Urinary bladder (tissue), 4 donors: ENCODE data around the gene MT2A. TPM values are rescaled to one million over a fixed set of nuclear protein-coding genes. Genes with fewer than 3 reads are reported as not detected.
A peak's percentile ranks its signal among the peaks of the same experiment; 100 is the strongest.
"Not testable (repeated sequence)": the region's sequence is repeated elsewhere in the genome, so short reads cannot be mapped to it uniquely, and the experiment has no call there.

Source experiments
- DNase-seq: peaks from one replicate; pipeline ENCODE4 v3.0.0-alpha.2; 2015; ENCODE audit errors: extremely low spot score
- H3K27ac ChIP-seq: one replicate; pipeline ENCODE4 v1.5.1; 2013; ENCODE audit warnings: low read depth, mild to moderate bottlenecking, moderate library complexity
- H3K36me3 ChIP-seq: one replicate; pipeline ENCODE4 v1.6.1; 2013; ENCODE audit warnings: mild to moderate bottlenecking, moderate library complexity; ENCODE audit not compliant: insufficient read depth
- H3K4me1 ChIP-seq: one replicate; pipeline ENCODE4 v1.6.1; 2013; ENCODE audit warnings: mild to moderate bottlenecking, moderate library complexity; ENCODE audit not compliant: insufficient read depth
- H3K4me3 ChIP-seq: one replicate; pipeline ENCODE4 v1.5.1; 2013; ENCODE audit warnings: low read depth, low read length
- WGBS: extraction: QIAGEN DNeasy Blood & Tissue Kit; methylation state at CpG from one replicate; pipeline ENCODE4 v1.1.7; 2013; 5-methylcytosine and 5-hydroxymethylcytosine counted together
- polyA plus RNA-seq: library from polyadenylated mRNA; stranded (reverse); fragments of 200-250 nt; gene quantifications from one replicate; pipeline ENCODE4 v1.2.3, GENCODE V29; 2013
- total RNA-seq: library from RNA; depleted of rRNA; stranded (reverse); fragments of >200 nt; gene quantifications from one replicate; pipeline ENCODE4 v1.2.3, GENCODE V29; 2014
- donor health status: healthy with polysubstance abuse.
- donor health status: healthy.

MT2A gene
- 8.2 TPM for total RNA-seq
- polyA plus RNA-seq: 890 TPM

DNA sequence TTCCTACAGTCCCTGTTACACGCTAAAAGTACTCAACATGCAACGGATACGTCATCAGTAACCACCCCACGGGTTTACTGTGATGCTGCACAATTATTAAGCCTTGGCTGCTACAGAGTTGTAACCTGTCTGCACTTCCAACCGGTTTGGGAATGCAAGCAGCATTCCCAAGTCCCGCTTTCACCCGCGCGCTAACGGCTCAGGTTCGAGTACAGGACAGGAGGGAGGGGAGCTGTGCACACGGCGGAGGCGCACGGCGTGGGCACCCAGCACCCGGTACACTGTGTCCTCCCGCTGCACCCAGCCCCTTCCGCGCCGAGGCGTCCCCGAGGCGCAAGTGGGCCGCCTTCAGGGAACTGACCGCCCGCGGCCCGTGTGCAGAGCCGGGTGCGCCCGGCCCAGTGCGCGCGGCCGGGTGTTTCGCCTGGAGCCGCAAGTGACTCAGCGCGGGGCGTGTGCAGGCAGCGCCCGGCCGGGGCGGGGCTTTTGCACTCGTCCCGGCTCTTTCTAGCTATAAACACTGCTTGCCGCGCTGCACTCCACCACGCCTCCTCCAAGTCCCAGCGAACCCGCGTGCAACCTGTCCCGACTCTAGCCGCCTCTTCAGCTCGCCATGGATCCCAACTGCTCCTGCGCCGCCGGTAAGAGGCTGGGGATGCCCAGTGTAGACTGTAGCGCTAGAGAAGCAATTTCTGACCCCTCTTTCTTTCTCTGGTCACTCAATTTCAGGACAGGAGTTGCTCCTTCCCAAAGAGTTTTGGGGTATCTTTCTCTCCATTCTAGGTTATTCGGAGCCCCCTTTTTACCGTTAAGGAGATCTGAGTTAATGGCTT is at the start of gene MT2A:
Gene MT2A, plus strand, starts transcription at position 542 of the 833 bp plus-strand sequence. Its CDS starts 72 bp downstream, at position 614.
- no peaks in the 10 kb centered on the region for H3K4me1 ChIP-seq

GRCh38 chr16:56559109-56559508 is 49.3 kb upstream of the MT2A start:
- Histone ChIP-seq H3K36me3 (no peaks in the 10 kb centered on the region), H3K4me3 (no peak overlapping the region), H3K27ac (no peak overlapping the region), H3K4me1 (no peaks in the 10 kb centered on the region)
- DNase-seq: no peak
- WGBS: 89% methylated on average over 4 of the region's 4 CpGs

More for the DNA sequence above, at the start of gene MT2A:
- Histone ChIP-seq H3K27ac (peak within 1 kb of the TSS; percentile 90), H3K4me3 (peak within 1 kb of the TSS; percentile 46), H3K36me3 (no peaks in the 10 kb centered on the region)
- 5% methylated on average over 62 of the region's 62 CpGs for WGBS
- peak; percentile 74 for DNase-seq

DNA sequence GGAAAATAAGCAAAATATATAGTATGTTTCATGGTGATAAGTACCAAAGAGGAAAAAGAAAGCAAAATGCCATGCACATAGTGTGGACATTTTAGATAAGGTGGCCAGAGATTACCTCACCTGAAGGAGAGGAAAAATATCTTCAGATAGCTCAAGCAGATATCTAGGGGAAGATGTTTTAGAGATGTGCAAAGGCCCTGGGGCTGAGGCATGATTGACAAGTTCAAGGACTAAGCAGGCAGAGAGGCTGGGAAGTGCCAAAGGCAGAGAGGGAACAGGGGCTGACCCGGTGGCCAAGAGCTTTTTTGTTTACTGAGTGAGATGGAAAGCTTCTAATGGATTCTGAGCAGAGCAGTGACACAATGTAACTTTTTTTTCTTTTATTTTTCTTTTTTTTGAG is 47.9 kb upstream of the MT2A start:
- 62% methylated on average over 1 of the region's 1 CpG for WGBS
- DNase-seq: no peak
- Histone ChIP-seq H3K27ac (no peak overlapping the region), H3K4me1 (no peaks in the 10 kb centered on the region), H3K36me3 (no peaks in the 10 kb centered on the region), H3K4me3 (no peak overlapping the region)

GRCh38 chr16:56561126-56561525 is 47.3 kb upstream of the MT2A start:
- Histone ChIP-seq H3K4me1 (no peaks in the 10 kb centered on the region), H3K36me3 (no peaks in the 10 kb centered on the region), H3K27ac (no peak overlapping the region), H3K4me3 (no peak overlapping the region)
- WGBS: 63% methylated on average over 1 of the region's 1 CpG
- no peak for DNase-seq

DNA sequence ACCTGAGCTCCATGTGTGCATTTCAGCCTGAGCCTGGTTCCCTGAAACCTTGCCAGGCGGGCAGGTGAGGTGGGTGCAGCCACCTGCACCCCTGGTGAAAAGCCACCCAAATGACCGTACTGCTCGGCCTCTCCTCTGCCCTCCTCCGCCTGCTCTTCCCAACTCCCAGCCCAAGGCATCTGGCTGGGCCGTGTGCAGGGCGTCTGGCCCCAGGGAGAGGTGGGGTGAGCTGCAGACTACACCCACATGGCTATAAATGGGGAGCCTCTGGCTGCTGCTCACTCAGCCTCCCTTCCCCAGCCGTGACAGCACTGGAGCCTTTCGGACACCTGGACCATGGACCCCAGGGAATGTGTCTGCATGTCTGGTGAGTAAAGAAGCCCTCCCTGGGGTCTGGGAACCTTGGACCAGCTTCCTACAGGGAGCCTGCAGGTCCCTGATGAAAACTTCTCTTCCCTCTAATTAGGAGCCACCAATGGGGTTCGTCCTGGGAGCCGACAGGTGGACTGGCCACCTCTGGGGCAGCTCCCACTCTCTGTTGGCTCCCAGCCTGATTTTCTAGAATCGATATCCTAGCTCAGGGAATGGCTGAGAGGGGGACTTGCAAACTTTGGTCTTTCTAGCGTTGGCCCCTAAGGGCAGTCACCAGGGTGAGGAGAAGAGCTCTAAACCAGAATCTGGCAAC is 43.4 kb upstream of the MT2A start, which contains the start of gene MT4:
Gene MT4, plus strand, starts transcription at position 281 of the 685 bp plus-strand sequence. Its CDS starts 56 bp downstream, at position 337.
- DNase-seq: no peak
- no peak within 1 kb of the TSS for H3K4me3 ChIP-seq
- 77% methylated on average over 12 of the region's 12 CpGs for WGBS
- no peaks in the 10 kb centered on the region for H3K4me1 ChIP-seq
- no peaks in the 10 kb centered on the region for H3K36me3 ChIP-seq
- H3K27ac ChIP-seq: no peak within 1 kb of the TSS

DNA sequence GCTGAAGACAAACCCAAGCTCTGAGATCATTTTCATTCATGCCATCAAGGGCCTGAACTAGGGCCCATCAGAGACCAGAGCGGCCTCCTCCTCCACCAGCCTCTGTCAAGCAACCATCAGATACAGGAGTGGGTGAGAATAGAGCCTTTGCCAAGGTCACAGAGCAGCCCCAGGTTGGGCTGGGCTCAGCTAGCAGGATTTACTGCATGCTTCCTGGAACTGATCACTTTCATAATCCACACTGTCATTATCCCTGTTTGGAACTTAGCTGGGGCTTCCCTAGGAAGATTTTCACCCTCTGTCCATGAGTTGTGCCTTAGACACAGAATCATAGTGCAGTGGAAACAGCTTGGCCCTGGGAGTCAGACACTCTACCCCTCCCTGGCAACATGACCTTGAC is 38.4 kb upstream of the MT2A start:
- Histone ChIP-seq H3K4me3 (no peak overlapping the region), H3K27ac (no peak overlapping the region), H3K36me3 (no peaks in the 10 kb centered on the region), H3K4me1 (no peaks in the 10 kb centered on the region)
- DNase-seq: no peak
- 96% methylated on average over 1 of the region's 1 CpG for WGBS

DNA sequence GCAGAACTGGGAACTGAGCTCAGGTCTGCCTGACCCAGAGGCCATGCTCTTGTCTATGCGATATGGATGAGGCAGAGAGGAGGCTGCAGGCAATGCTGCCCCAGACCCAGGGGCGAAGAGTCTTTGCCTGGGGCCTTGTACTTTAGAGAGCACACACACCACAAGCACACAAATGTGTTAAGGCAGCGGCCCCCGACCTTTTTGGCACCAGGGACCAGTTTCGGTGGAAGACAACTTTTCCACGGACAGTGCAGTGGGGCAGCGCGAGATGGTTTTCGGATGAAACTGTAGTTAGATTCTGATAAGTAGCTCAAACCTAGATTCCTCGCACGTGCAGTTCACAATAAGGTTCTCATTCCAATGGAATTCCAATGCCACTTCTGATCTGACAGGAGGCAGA is 36.9 kb upstream of the MT2A start:
- Histone ChIP-seq H3K36me3 (no peaks in the 10 kb centered on the region), H3K4me3 (no peak overlapping the region), H3K27ac (no peak overlapping the region), H3K4me1 (no peaks in the 10 kb centered on the region)
- DNase-seq: no peak
- WGBS: 87% methylated on average over 11 of the region's 11 CpGs

GRCh38 chr16:56574625-56575024 is 33.8 kb upstream of the MT2A start:
- WGBS: 67% methylated on average over 1 of the region's 1 CpG
- Histone ChIP-seq H3K36me3 (no peaks in the 10 kb centered on the region), H3K4me3 (no peak overlapping the region), H3K27ac (no peak overlapping the region), H3K4me1 (no peaks in the 10 kb centered on the region)
- DNase-seq: no peak

GRCh38 chr16:56576585-56577299 is 31.6 kb upstream of the MT2A start:
- 38% methylated on average over 8 of the region's 8 CpGs for WGBS
- H3K4me3 ChIP-seq: no peak overlapping the region
- no peaks in the 10 kb centered on the region for H3K4me1 ChIP-seq
- DNase-seq: no peak
- H3K27ac ChIP-seq: no peak overlapping the region
- H3K36me3 ChIP-seq: no peaks in the 10 kb centered on the region

- Histone ChIP-seq H3K36me3 (no peaks in the 10 kb centered on the region), H3K27ac (no peak overlapping the region), H3K4me3 (no peak overlapping the region), H3K4me1 (no peaks in the 10 kb centered on the region)
- DNase-seq: no peak
- 72% methylated on average over 4 of the region's 4 CpGs for WGBS
These were observed 31.1 kb upstream of the MT2A start for GRCh38 chr16:56577300-56577625.

GRCh38 chr16:56580391-56581048 is 27.9 kb upstream of the MT2A start:
- no peak for DNase-seq
- Histone ChIP-seq H3K27ac (no peak overlapping the region), H3K36me3 (no peaks in the 10 kb centered on the region), H3K4me3 (no peak overlapping the region), H3K4me1 (no peaks in the 10 kb centered on the region)
- 81% methylated on average over 6 of the region's 6 CpGs for WGBS

DNA sequence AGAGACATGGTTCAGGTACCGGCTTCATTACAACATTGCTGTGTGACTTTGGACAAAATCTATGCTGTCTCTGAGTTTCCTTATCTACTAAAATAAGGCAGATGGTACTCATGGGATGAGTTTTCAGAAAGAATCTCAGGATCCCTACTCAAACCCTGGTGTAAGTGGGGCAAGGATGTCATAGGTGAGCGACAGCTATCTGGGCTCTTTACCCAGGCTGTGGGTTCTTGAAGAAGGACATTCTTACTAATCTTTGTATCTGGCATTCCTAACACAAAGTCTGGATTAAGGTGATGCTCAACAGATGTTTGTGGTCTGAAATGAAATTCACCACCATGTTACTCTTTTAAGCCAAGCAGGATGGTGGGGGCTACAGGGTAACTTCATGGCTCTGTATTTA is 25.5 kb upstream of the MT2A start:
- not testable (repeated sequence) for DNase-seq, H3K36me3 ChIP-seq, H3K4me3 ChIP-seq, H3K4me1 ChIP-seq, H3K27ac ChIP-seq
- 95% methylated on average over 2 of the region's 2 CpGs for WGBS

DNA sequence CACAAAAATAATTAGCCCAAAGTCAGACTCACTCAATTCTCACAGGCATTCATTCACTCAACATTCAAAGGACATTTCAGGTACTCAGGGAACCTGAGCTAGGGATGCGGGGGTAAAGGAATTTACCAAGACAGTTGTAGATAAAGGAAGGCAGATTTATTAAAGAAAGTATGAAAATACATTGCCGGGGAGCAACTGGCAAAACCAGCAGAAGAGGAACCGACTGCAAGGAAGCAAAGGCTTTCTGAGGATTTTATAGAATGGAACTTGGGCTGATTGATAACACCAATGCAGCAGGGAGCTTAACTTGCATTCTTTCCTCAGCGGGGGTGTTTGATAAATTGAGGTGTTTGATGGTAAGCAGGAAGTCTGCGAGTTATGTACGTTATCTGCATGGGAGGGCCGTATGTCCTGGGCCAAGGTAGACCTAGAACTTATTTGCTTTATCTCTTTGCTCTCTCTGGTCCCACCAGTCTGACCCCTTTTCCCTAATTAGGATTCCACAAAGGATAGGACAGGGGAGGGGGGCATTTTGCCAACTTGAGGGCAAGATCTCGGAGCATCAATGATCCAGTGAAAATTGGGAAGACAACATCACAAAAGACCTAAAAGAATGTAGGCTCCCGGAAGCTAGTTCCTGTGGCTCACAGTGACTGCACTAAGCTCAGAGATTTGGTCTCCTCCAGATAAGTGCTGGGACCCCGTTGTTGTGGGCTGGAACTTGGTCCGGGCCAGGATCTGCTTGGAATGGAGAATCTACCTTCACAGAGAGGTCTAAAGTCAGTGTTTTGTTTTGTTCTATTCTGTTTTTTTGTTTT is 24.8 kb upstream of the MT2A start:
- DNase-seq: no peak
- no peak overlapping the region for H3K27ac ChIP-seq
- WGBS: 61% methylated on average over 11 of the region's 11 CpGs
- H3K36me3 ChIP-seq: no peaks in the 10 kb centered on the region
- H3K4me3 ChIP-seq: no peak overlapping the region
- H3K4me1 ChIP-seq: no peaks in the 10 kb centered on the region
